SK-N-SH treated with all-trans-retinoic acid at 6 μM for 48 hours (cell line): Measurements from ENCODE around the gene BUB1B.

Experiments
- ATAC-seq: fragments of 200-7000 bp; cut with Tn5 transposase; 3 replicates; pipeline ENCODE4 v1.9.1; 2020; ENCODE audit warnings: mild to moderate bottlenecking, moderate library complexity
- ARNTL ChIP-seq: fragments of 450-650 bp; formaldehyde crosslinking; IDR thresholded peaks from 2 replicates; pipeline ENCODE4 v1.5.0; 2020; ENCODE audit warnings: low read depth, mild to moderate bottlenecking, moderate library complexity, borderline replicate concordance
- BACH2 ChIP-seq: fragments of 250-450 bp; sonication (Bioruptor Pico); IDR thresholded peaks from 2 replicates; pipeline ENCODE4 v1.9.0; 2021; ENCODE audit warnings: mild to moderate bottlenecking, borderline replicate concordance
- CREB5 ChIP-seq: fragments of 250-450 bp; sonication (Bioruptor Pico); IDR thresholded peaks from 2 replicates; pipeline ENCODE4 v1.5.1; 2020; ENCODE audit warnings: low read depth, mild to moderate bottlenecking, moderate library complexity
- CSDC2 ChIP-seq: fragments of 250-450 bp; sonication (Bioruptor Pico); IDR thresholded peaks from 2 replicates; pipeline ENCODE4 v1.5.0; 2020; ENCODE audit warnings: mild to moderate bottlenecking, moderate library complexity
- ESRRG ChIP-seq: fragments of 250-450 bp; sonication (Bioruptor Pico); IDR thresholded peaks from 2 replicates; pipeline ENCODE4 v1.6.1; 2021; ENCODE audit warnings: mild to moderate bottlenecking
- OSR1 ChIP-seq: fragments of 250-450 bp; sonication (Bioruptor Pico); IDR thresholded peaks from 2 replicates; pipeline ENCODE4 v1.8.0; 2022; ENCODE audit warnings: moderate library complexity, mild to moderate bottlenecking, inconsistent platforms
- PATZ1 ChIP-seq: fragments of 250-450 bp; sonication (Bioruptor Pico); IDR thresholded peaks from 2 replicates; pipeline ENCODE4 v1.8.0; 2020; ENCODE audit warnings: mild to moderate bottlenecking, moderate library complexity, borderline replicate concordance
- POU6F1 ChIP-seq: fragments of 250-450 bp; sonication (Bioruptor Pico); IDR thresholded peaks from 2 replicates; pipeline ENCODE4 v1.8.0; 2021; ENCODE audit warnings: low read depth, mild to moderate bottlenecking, moderate library complexity, borderline replicate concordance
- PPARA ChIP-seq: fragments of 250-450 bp; sonication (Bioruptor Pico); IDR thresholded peaks from 2 replicates; pipeline ENCODE4 v1.5.0; 2020; ENCODE audit warnings: mild to moderate bottlenecking, borderline replicate concordance
- RARB ChIP-seq: fragments of 250-450 bp; sonication (Bioruptor Pico); IDR thresholded peaks from 2 replicates; pipeline ENCODE4 v1.8.0; 2021; ENCODE audit warnings: mild to moderate bottlenecking, moderate library complexity
- SNAI2 ChIP-seq: fragments of 250-450 bp; sonication (Bioruptor Pico); IDR thresholded peaks from 2 replicates; pipeline ENCODE4 v1.5.0; 2020; ENCODE audit warnings: mild to moderate bottlenecking, moderate library complexity
- TCF4 ChIP-seq: fragments of 250-450 bp; sonication (Bioruptor Pico); IDR thresholded peaks from 2 replicates; pipeline ENCODE4 v1.8.0; 2021; ENCODE audit warnings: mild to moderate bottlenecking, moderate library complexity, borderline replicate concordance
- TOX ChIP-seq: fragments of 250-450 bp; sonication (Bioruptor Pico); IDR thresholded peaks from 2 replicates; pipeline ENCODE4 v1.8.0; 2021; ENCODE audit warnings: mild to moderate bottlenecking, moderate library complexity, borderline replicate concordance
- TSHZ2 ChIP-seq: fragments of 250-450 bp; sonication (Bioruptor Pico); IDR thresholded peaks from 2 replicates; pipeline ENCODE4 v1.5.0; 2020; ENCODE audit warnings: mild to moderate bottlenecking, moderate library complexity
- ZC3H10 ChIP-seq: fragments of 250-450 bp; sonication (Bioruptor Pico); IDR thresholded peaks from 2 replicates; pipeline ENCODE4 v1.5.1; 2021; ENCODE audit warnings: mild to moderate bottlenecking, moderate library complexity
- ZFP3 ChIP-seq: fragments of 250-450 bp; sonication (Bioruptor Pico); IDR thresholded peaks from 2 replicates; pipeline ENCODE4 v1.5.0; 2020; ENCODE audit warnings: mild to moderate bottlenecking, moderate library complexity
- ZFP30 ChIP-seq: fragments of 450-650 bp; formaldehyde crosslinking; IDR thresholded peaks from 2 replicates; pipeline ENCODE4 v1.5.0; 2022; ENCODE audit warnings: mild to moderate bottlenecking, moderate library complexity
- ZNF565 ChIP-seq: fragments of 450-650 bp; formaldehyde crosslinking; conservative IDR thresholded peaks from 2 replicates; pipeline ENCODE4 v1.5.0; 2020; ENCODE audit warnings: low read depth, mild to moderate bottlenecking, moderate library complexity
- ZNF70 ChIP-seq: fragments of 450-650 bp; formaldehyde crosslinking; IDR thresholded peaks from 2 replicates; pipeline ENCODE4 v1.5.0; 2020; ENCODE audit warnings: mild to moderate bottlenecking, moderate library complexity
- TF ChIP-seq, protein P1 (sequence below): fragments of 250-450 bp; sonication (Bioruptor Pico); IDR thresholded peaks from 2 replicates; pipeline ENCODE4 v1.5.1; 2021; ENCODE audit warnings: mild to moderate bottlenecking, moderate library complexity

Gene BUB1B

GRCh38 chr15:40239693-40240618 is 79.1 kb downstream of the BUB1B start:
- peak; percentile 18 for ATAC-seq
- TF ChIP-seq ZFP30 (no peak), CREB5 (CRISPR knock-in tag) (no peak), SNAI2 (CRISPR knock-in tag) (no peak), ZC3H10 (CRISPR knock-in tag) (no peak), ESRRG (no peak), POU6F1 (CRISPR knock-in tag) (no peak), ARNTL (CRISPR knock-in tag) (no peak), OSR1 (CRISPR knock-in tag) (no peak), PATZ1 (CRISPR knock-in tag) (no peak), CSDC2 (CRISPR knock-in tag) (no peak), TSHZ2 (CRISPR knock-in tag) (no peak), ZFP3 (CRISPR knock-in tag) (no peak), BACH2 (CRISPR knock-in tag) (no peak), ZNF70 (CRISPR knock-in tag) (no peak), TOX (CRISPR knock-in tag) (no peak), ZNF565 (CRISPR knock-in tag) (no peak), PPARA (CRISPR knock-in tag) (no peak), TCF4 (CRISPR knock-in tag) (no peak)
- TF ChIP-seq, protein P1, sequence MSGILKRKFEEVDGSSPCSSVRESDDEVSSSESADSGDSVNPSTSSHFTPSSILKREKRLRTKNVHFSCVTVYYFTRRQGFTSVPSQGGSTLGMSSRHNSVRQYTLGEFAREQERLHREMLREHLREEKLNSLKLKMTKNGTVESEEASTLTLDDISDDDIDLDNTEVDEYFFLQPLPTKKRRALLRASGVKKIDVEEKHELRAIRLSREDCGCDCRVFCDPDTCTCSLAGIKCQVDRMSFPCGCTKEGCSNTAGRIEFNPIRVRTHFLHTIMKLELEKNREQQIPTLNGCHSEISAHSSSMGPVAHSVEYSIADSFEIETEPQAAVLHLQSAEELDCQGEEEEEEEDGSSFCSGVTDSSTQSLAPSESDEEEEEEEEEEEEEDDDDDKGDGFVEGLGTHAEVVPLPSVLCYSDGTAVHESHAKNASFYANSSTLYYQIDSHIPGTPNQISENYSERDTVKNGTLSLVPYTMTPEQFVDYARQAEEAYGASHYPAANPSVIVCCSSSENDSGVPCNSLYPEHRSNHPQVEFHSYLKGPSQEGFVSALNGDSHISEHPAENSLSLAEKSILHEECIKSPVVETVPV (CRISPR knock-in tag): no peak
- TF ChIP-seq, all 23 proteins: peak for 0

GRCh38 chr15:40240619-40241221 is 79.9 kb downstream of the BUB1B start:
- no peak for TF ChIP-seq ZC3H10 (CRISPR knock-in tag)
- TF ChIP-seq RARB (CRISPR knock-in tag): no peak
- TF ChIP-seq OSR1 (CRISPR knock-in tag): no peak

More at GRCh38 chr15:40240619-40241221, 79.9 kb downstream of the BUB1B start:
- no peak for ATAC-seq
